Keratinocyte (primary cell): ENCODE measurements around the gene LHX4. TPM values are rescaled to one million over a fixed set of nuclear protein-coding genes. Genes with fewer than 3 reads are reported as not detected.

Source experiments
- DNase-seq: peaks from one replicate; pipeline ENCODE4 v3.0.0-alpha.2; 2011; ENCODE audit warnings: low read depth, missing footprints, low spot score
- FAIRE-seq: peaks from 2 replicates; lab custom pipeline; 2011; peaks lifted over from hg19 to GRCh38; lab: Jason Lieb, UNC
- H2AFZ ChIP-seq: 2 replicates; pipeline ENCODE4 v1.6.0; 2012; ENCODE audit warnings: low read length, control low read depth, inconsistent platforms; ENCODE audit not compliant: control insufficient read depth
- H3K27ac ChIP-seq: 2 replicates; pipeline ENCODE4 v1.5.1; 2011; ENCODE audit warnings: low read length; ENCODE audit not compliant: control insufficient read depth, insufficient read depth
- H3K27me3 ChIP-seq: 3 replicates; pipeline ENCODE4 v1.6.0; 2011; ENCODE audit warnings: low read length; ENCODE audit not compliant: control insufficient read depth, insufficient read depth; ENCODE audit errors: extremely low read depth
- H3K36me3 ChIP-seq, 2 experiments: 2 replicates in 1 of 2; 3 replicates in 1 of 2; pipeline ENCODE4 v1.5.1; 2011; ENCODE audit warnings: low read length in 2 of 2, mild to moderate bottlenecking in 1 of 2; ENCODE audit not compliant: control insufficient read depth in 2 of 2, insufficient read depth in 2 of 2; ENCODE audit errors: extremely low read depth in 1 of 2
- H3K4me1 ChIP-seq: 3 replicates; pipeline ENCODE4 v1.5.1; 2011; ENCODE audit warnings: low read length; ENCODE audit not compliant: control insufficient read depth, insufficient read depth; ENCODE audit errors: extremely low read depth
- H3K4me2 ChIP-seq: 3 replicates; pipeline ENCODE4 v1.6.0; 2011; ENCODE audit warnings: low read depth, low read length; ENCODE audit not compliant: control insufficient read depth, insufficient read depth; ENCODE audit errors: extremely low read depth
- H3K4me3 ChIP-seq, 3 experiments: fragments of 200-600 bp in 1 of 3; sonication (generic) in 1 of 3; 2 replicates in 2 of 3; 3 replicates in 1 of 3; pipeline ENCODE4 v1.5.1; 2011 to 2016; ENCODE audit warnings: low read length in 3 of 3, mild to moderate bottlenecking in 3 of 3, control low read depth in 2 of 3, inconsistent platforms in 1 of 3, low read depth in 1 of 3, mixed read lengths in 1 of 3, mixed run types in 1 of 3, moderate library complexity in 1 of 3; ENCODE audit not compliant: control insufficient read depth in 2 of 3, insufficient read depth in 2 of 3; ENCODE audit errors: extremely low read depth in 1 of 3
- H3K79me2 ChIP-seq: 2 replicates; pipeline ENCODE4 v1.6.0; 2012; ENCODE audit warnings: low read length; ENCODE audit not compliant: control insufficient read depth, insufficient read depth
- H3K9ac ChIP-seq: 3 replicates; pipeline ENCODE4 v1.6.0; 2011; ENCODE audit warnings: low read length; ENCODE audit not compliant: control insufficient read depth, insufficient read depth; ENCODE audit errors: extremely low read depth
- H3K9me1 ChIP-seq: 3 replicates; pipeline ENCODE4 v1.6.0; 2011; ENCODE audit warnings: low read length; ENCODE audit not compliant: control insufficient read depth, insufficient read depth; ENCODE audit errors: extremely low read depth
- H3K9me3 ChIP-seq: 2 replicates; pipeline ENCODE4 v1.5.1; 2012; ENCODE audit warnings: low read depth, low read length; ENCODE audit not compliant: control insufficient read depth
- H4K20me1 ChIP-seq: 3 replicates; pipeline ENCODE4 v1.6.0; 2011; ENCODE audit warnings: low read length; ENCODE audit not compliant: control insufficient read depth, insufficient read depth; ENCODE audit errors: extremely low read depth
- CTCF ChIP-seq, 3 experiments: IDR thresholded peaks in 1 of 3; conservative IDR thresholded peaks in 1 of 3; optimal IDR thresholded peaks in 1 of 3; 2 replicates in 2 of 3; 3 replicates in 1 of 3; pipeline versions ENCODE3 to v1.5.1; 2011; ENCODE audit warnings: low read length in 3 of 3, mild to moderate bottlenecking in 3 of 3, moderate library complexity in 2 of 3, control low read depth in 1 of 3, inconsistent platforms in 1 of 3; ENCODE audit not compliant: insufficient read depth in 2 of 3; ENCODE audit errors: extremely low read depth in 1 of 3
- EZH2 ChIP-seq: IDR thresholded peaks from one replicate; pipeline ENCODE4 v1.6.1; 2012; ENCODE audit warnings: inconsistent platforms, mild to moderate bottlenecking, low read length, moderate library complexity
- dilution Hi-C: fragments of 300-500 bp; cut with MboI; formaldehyde crosslinking; loops from one replicate; pipeline ENCODE4 v1.7.0; 2020; ENCODE audit warnings: low sequenced_read_pairs; ENCODE audit not compliant: extremely low pct_ligation_motif_present
- polyA plus RNA-seq, 5 experiments: library from polyadenylated mRNA; depleted of rRNA in 3 of 5; stranded (reverse) in 3 of 5; stranded (forward) in 1 of 5; unstranded in 1 of 5; fragments of >200 nt; gene quantifications; 1 replicate in 1 of 5; 2 replicates in 3 of 5; 3 replicates in 1 of 5; pipeline versions ENCODE4 v1.2.1 to v1.2.3, GENCODE V29; 2011 to 2012; ENCODE audit warnings: missing spikeins in 2 of 5, low read depth in 1 of 5, low replicate concordance in 1 of 5

Gene LHX4
- polyA plus RNA-seq, 1 donor (not counting 4 experiments of a cell fraction or from before 2014, with no cell fraction given): not detected

DNA sequence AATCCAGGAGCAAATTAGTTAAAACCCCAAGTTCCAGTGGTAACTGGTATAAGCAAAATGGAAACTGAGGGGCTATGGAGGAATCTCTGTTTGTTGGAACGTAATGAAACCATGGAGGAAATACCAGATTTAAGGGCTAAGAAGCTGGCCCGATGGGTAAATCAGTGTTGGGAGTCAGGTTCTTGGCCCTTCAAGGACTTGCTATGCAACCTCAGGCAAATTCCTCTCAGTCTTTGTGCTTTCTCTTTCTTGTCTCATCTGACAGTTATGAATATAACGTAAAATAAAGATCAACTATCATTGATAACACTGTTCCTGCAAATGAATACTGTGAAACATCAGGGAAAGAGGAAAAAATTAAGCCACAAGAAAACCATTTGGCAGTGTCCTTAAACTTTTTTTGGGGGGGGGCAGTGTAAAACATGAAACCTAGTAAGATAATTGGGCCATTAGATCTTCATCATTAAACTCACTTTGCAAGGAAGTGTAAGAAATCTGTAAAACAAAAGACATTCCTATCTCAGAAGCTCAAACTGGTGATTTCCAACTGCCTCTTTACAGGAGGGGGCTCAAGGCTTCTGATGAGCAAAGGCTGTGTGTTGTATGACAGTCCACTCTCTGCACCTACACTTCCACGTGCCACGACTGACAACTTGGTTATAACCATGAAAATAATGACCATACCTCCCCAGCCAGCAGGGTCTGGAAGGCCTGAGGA is 47.6 kb downstream of the LHX4 start:
- no peak for DNase-seq
- dilution Hi-C loops: no loop called here

DNA sequence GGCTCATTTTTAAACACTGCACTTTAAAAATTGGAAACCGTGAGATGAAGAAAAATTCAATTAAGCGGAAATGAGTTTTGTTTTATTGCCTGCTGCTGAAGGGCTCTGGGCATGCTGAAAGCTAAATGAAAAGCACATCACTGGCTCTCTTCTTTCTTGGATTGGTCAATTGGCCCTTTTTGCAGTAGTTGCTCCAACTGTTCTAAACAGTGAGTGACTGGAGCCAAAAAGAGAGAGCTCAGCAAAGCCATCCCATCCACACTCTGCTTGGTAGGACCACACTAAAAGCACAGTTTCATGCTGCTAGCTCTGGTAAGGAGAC is 48.1 kb downstream of the LHX4 start:
- Histone ChIP-seq H3K9ac (no peak overlapping the region), H3K4me2 (no peak overlapping the region), H3K27ac (no peak overlapping the region), H3K79me2 (no peaks in the 10 kb centered on the region), H4K20me1 (no peaks in the 10 kb centered on the region), H3K4me3 (no peak overlapping the region), H3K27me3 (no peaks in the 10 kb centered on the region), H3K36me3 (peaks cover 14 to 25% of the 10 kb centered on the region in 2 experiments), H2AFZ (no peak overlapping the region), H3K4me1 (no peaks in the 10 kb centered on the region), H3K9me1 (no peaks in the 10 kb centered on the region), H3K9me3 (no peaks in the 10 kb centered on the region)
- dilution Hi-C loops: no loop called here
- DNase-seq: no peak
- FAIRE-seq: no peak
- no peak for TF ChIP-seq CTCF (optimal IDR thresholded peaks at IDR 0.05 in 1 of 3, IDR thresholded peaks at IDR 0.05 in 1 of 3, conservative IDR thresholded peaks at IDR 0.05 in 1 of 3; ENCODE audit: extremely low read depth in 1 of 3, insufficient read depth in 2 of 3, low read length in 3 of 3)
- TF ChIP-seq EZH2: no peak

More for the DNA sequence above, 47.6 kb downstream of the LHX4 start:
- Histone ChIP-seq H3K4me1 (no peaks in the 10 kb centered on the region), H3K27me3 (no peaks in the 10 kb centered on the region), H2AFZ (no peak overlapping the region), H3K9me1 (no peaks in the 10 kb centered on the region), H3K9me3 (no peaks in the 10 kb centered on the region), H3K9ac (no peak overlapping the region), H3K36me3 (peaks cover 17 to 23% of the 10 kb centered on the region in 2 experiments), H4K20me1 (no peaks in the 10 kb centered on the region), H3K27ac (no peak overlapping the region), H3K79me2 (no peaks in the 10 kb centered on the region), H3K4me3 (no peak overlapping the region), H3K4me2 (no peak overlapping the region)
- FAIRE-seq: no peak
- TF ChIP-seq CTCF (optimal IDR thresholded peaks at IDR 0.05 in 1 of 3, IDR thresholded peaks at IDR 0.05 in 1 of 3, conservative IDR thresholded peaks at IDR 0.05 in 1 of 3; ENCODE audit: extremely low read depth in 1 of 3, insufficient read depth in 2 of 3, low read length in 3 of 3) (no peak), EZH2 (no peak)
